LNCaP clone FGC (cell line): ENCODE data around the gene ENDOV.

Experiments used
- DNase-seq: peaks from one replicate; pipeline ENCODE4 v3.0.0-alpha.2; 2011; ENCODE audit warnings: low read depth
- H3K4me3 ChIP-seq: 2 replicates; pipeline ENCODE4 v1.5.1; 2011; ENCODE audit warnings: mild to moderate bottlenecking, low read depth, low read length, control low read depth
- CTCF ChIP-seq: IDR thresholded peaks from 2 replicates; pipeline ENCODE4 v1.5.1; 2012; ENCODE audit warnings: mild to moderate bottlenecking; ENCODE audit not compliant: control insufficient read depth, insufficient read depth; ENCODE audit errors: extremely low read depth

Gene ENDOV

GRCh38 chr17:80374039-80374731 is 40.8 kb upstream of the ENDOV start:
- no peak overlapping the region for H3K4me3 ChIP-seq
- DNase-seq: no peak
- TF ChIP-seq CTCF: no peak

GRCh38 chr17:80374732-80375585 is 40.0 kb upstream of the ENDOV start:
- TF ChIP-seq CTCF: no peak
- H3K4me3 ChIP-seq: no peak overlapping the region
- DNase-seq: no peak

- no peak for DNase-seq
- no peak for TF ChIP-seq CTCF
- H3K4me3 ChIP-seq: no peak overlapping the region
Observed at GRCh38 chr17:80376531-80376930, 38.4 kb upstream of the ENDOV start.

GRCh38 chr17:80377798-80378197 is 37.2 kb upstream of the ENDOV start:
- TF ChIP-seq CTCF: no peak
- no peak overlapping the region for H3K4me3 ChIP-seq
- no peak for DNase-seq

GRCh38 chr17:80379348-80379747 is 35.6 kb upstream of the ENDOV start:
- TF ChIP-seq CTCF: no peak
- no peak for DNase-seq
- H3K4me3 ChIP-seq: no peak overlapping the region

- TF ChIP-seq CTCF: no peak
- DNase-seq: no peak
Observed at GRCh38 chr17:80380068-80380467, 34.9 kb upstream of the ENDOV start.

More at GRCh38 chr17:80380068-80380467, 34.9 kb upstream of the ENDOV start:
- H3K4me3 ChIP-seq: no peak overlapping the region
